K562 (cell line): ENCODE results near the gene ACTL10. TPM values are rescaled to one million over a fixed set of nuclear protein-coding genes. Genes with fewer than 3 reads are reported as not detected.

Experiments used
- MXI1 ChIP-seq: IDR thresholded peaks from 2 replicates; pipeline ENCODE4 v1.6.1; 2011; ENCODE audit warnings: low read depth, mild to moderate bottlenecking, improper control_type of control experiment, low read length
- NFRKB ChIP-seq: fragments of 450-650 bp; IDR thresholded peaks from 2 replicates; pipeline ENCODE4 v1.6.1; 2016; ENCODE audit warnings: low read depth
- NONO ChIP-seq, 2 experiments: fragments of 200-400 bp in 1 of 2; fragments of 450-650 bp in 1 of 2; formaldehyde crosslinking in 1 of 2; IDR thresholded peaks; 2 replicates each; pipeline ENCODE4 v1.6.1; 2017; ENCODE audit warnings: low read depth in 2 of 2, mild to moderate bottlenecking in 2 of 2, moderate library complexity in 2 of 2, low read length in 1 of 2
- RBM39 ChIP-seq: fragments of 200-400 bp; formaldehyde crosslinking; optimal IDR thresholded peaks from 2 replicates; pipeline ENCODE3; 2018; ENCODE audit warnings: low read depth, low read length
- TEAD1 ChIP-seq, 2 experiments: fragments of 450-650 bp in 1 of 2; sonication (generic) in 1 of 2; formaldehyde crosslinking; IDR thresholded peaks; 2 replicates each; pipeline versions ENCODE4 v1.4.0 to v1.8.0; 2020 to 2022; ENCODE audit warnings: mild to moderate bottlenecking in 2 of 2, missing genetic modification reagents in 1 of 2
- ZC3H11A ChIP-seq: IDR thresholded peaks from 2 replicates; pipeline ENCODE4 v1.6.1; 2012; ENCODE audit warnings: low read depth, low read length, improper control_type of control experiment
- ZNF174 ChIP-seq: fragments of 250-450 bp; sonication (Bioruptor Pico); IDR thresholded peaks from 2 replicates; pipeline ENCODE4 v1.4.0; 2020; ENCODE audit warnings: mild to moderate bottlenecking
- polyA plus RNA-seq, 8 experiments: library from polyadenylated mRNA; depleted of rRNA in 4 of 8; stranded (reverse) in 5 of 8; unstranded in 3 of 8; fragments of >200 nt; fragmentation: Nextera tagmentation in 2 of 8; fragmentation: Illumina TruSeq in 1 of 8; extraction: Ambion mirVana in 2 of 8; extraction: Trizol in 1 of 8; gene quantifications; 2 replicates each; pipeline versions ENCODE4 v1.2.1 to v1.2.3, GENCODE V29; 2011 to 2014; ENCODE audit warnings: inconsistent platforms in 1 of 8, missing spikeins in 1 of 8
- total RNA-seq, 7 experiments: library from RNA; depleted of rRNA in 6 of 7; stranded (reverse); fragments of >200 nt in 6 of 7; fragmentation: Illumina TruSeq in 2 of 7; extraction: Trizol in 2 of 7; gene quantifications; 2 replicates each; pipeline versions ENCODE4 v1.2.1 to v1.2.3, GENCODE V29; 2011 to 2021; ENCODE audit warnings: low replicate concordance in 1 of 7
- TF ChIP-seq, protein P1 (sequence below): sonication (generic); formaldehyde crosslinking; IDR thresholded peaks from 2 replicates; pipeline ENCODE4 v1.8.0; 2022; ENCODE audit warnings: mild to moderate bottlenecking, missing genetic modification reagents, borderline replicate concordance

The ACTL10 gene
- total and polyA plus RNA-seq, 9 of the 15 experiments (the other 6 are each of a cell fraction or from before 2014, with no cell fraction given) = 0.07 to 0.14 TPM; not detected in 7

GRCh38 chr20:33673114-33673409, 6.3 kb downstream of the ACTL10 start (continued):
- TF ChIP-seq TEAD1 (CRISPR knock-in tag; IDR thresholded peaks at IDR 0.05) (no peak), ZNF174 (no peak), RBM39 (no peak), MXI1 (0 out of 2 replicates have a peak, but pooled peaks have one; percentile 8), NFRKB (no peak), ZC3H11A (no peak), NONO (IDR thresholded peaks at IDR 0.05; ENCODE audit: low read depth in 2 of 2, low read length in 1 of 2) (no peak)
- TF ChIP-seq, protein P1, sequence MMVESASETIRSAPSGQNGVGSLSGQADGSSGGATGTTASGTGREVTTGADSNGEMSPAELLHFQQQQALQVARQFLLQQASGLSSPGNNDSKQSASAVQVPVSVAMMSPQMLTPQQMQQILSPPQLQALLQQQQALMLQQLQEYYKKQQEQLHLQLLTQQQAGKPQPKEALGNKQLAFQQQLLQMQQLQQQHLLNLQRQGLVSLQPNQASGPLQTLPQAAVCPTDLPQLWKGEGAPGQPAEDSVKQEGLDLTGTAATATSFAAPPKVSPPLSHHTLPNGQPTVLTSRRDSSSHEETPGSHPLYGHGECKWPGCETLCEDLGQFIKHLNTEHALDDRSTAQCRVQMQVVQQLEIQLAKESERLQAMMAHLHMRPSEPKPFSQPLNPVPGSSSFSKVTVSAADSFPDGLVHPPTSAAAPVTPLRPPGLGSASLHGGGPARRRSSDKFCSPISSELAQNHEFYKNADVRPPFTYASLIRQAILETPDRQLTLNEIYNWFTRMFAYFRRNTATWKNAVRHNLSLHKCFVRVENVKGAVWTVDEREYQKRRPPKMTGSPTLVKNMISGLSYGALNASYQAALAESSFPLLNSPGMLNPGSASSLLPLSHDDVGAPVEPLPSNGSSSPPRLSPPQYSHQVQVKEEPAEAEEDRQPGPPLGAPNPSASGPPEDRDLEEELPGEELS (CRISPR knock-in tag) = no peak
- TF ChIP-seq, all 486 proteins: peak for 5
